Activated gamma-delta T cell treated with Interleukin-2 at 50 U/mL for 16 hours (primary cell): ENCODE data around the gene ABCB6.

ENCODE experiments used
- DNase-seq: peaks from one replicate; pipeline ENCODE4 v3.0.0-alpha.2; 2020

Gene ABCB6

DNA sequence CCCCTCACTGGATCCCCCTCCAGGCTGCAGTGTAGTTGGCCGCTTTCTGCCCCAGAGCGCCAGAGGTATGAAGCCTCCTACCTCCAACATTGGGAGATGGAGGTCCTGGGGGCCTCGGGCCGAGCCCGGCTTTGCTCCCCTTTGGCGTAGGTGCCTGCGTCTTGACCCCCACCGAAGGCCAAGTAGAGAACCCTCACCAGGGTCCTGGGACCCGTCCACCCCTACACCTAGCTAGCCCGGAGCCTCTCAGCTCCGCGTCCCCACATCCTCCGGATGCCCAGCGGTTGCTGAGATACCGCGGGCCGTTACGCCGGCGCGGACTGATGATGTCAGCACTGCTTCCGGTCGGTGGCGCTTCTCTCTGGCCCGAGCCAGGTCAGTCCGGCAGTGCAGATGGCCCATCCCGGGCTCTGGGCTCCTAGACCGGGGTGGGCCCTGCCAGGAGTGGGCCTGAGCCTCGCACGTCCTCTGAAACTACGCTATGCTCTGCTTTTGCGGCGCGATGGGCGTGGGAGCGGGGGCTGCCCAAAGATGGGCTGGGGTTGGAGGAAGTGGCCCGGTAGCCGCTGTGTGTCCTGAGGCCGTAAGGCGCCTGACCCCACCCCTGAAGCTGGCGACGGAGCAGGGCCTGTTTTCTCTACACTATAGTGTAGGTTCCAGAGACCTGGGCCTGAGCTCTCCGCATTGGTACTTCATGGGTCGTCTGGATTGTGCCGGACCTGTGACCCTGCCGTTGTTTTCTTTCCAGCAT is 26.6 kb upstream of the ABCB6 start, which contains the start of the genes GLB1L and STK16:
Gene GLB1L (minus strand): TSS at position 297 of the 751 bp plus-strand sequence. CDS start 1,871 bp downstream, outside the sequence.
Gene STK16 (plus strand): TSS at position 332 of the 751 bp plus-strand sequence. CDS start 521 bp downstream, outside the sequence.
- peak; percentile 89 for DNase-seq

DNA sequence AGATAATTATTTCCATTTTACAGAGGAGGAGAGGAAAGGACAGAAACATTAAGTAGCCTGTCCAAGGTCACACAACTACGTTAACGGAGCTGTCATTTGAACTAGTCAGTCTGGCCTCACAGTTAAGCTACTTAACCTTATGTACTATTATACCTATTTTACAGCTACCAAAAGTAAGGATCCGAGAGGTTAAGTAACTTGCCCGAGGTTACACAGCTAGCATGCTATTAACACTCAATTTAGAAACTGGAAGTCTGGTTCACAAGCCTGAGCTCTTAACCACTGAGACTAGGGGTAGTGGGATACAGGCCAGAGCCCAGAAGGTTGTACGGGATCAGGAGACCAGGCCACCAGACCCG is 26.0 kb upstream of the ABCB6 start:
- no peak for DNase-seq

DNA sequence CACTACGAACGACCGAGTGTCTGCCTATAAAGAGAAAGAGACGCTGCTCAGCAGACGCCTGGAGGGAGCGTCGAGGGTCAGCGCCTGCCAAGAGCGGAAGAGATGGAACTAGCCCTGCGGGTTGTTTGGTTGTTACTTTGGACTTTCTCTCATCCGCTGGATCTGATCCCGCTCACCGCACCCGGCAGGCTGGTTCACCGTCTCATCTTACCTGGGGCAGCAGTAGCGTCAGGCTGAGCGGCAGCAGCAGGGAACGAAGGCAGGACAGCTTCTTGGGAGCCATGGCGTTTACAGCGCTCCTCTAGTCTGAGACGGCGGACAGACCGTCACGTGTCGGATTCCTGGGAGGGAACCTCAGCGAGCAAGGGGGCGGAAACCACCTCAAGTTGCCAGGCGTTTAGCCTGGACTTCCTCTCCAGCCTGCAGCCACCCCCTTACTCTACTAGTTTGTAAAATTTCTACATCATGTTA is 24.6 kb upstream of the ABCB6 start:
- no peak for DNase-seq

DNA sequence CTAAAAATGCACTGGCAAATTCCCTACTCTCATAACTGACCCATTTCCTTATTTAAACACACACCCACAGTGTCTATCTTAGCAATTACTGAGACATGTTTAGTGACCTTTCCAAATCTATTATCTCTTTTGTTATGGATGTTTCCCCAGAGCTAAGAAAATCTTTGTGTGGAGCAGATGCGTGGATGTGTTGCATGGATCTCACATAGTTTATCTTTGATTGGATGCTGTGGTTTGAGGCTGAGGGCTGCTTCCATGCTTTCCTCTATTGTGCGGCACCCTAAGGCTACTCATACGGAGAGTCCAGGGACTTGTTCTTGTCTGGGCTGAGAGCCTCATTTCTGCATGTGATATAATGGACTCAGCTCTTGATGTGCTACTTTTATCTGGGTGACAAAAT is 15.6 kb upstream of the ABCB6 start:
- no peak for DNase-seq

DNA sequence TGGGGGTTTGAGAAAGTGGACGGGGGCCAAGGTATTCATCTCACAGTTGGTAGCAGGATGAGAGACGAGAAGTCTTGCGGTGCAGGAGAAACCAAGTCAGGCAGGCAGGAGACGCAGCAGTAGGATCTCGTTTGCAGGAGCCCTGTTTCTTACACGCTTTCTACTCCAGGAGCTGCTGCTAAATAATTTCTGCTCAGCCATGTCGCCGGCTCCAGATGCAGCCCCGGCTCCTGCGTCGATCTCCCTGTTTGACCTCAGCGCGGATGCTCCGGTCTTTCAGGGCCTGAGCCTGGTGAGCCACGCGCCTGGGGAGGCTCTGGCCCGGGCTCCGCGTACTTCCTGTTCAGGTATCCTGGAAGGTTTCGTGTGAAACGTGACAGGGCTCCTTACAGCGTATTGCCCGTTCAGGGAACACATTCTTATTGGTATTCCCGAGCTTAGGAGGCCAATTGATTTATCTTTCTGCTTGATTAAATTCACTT is 11.3 kb upstream of the ABCB6 start:
- DNase-seq, result no peak

DNA sequence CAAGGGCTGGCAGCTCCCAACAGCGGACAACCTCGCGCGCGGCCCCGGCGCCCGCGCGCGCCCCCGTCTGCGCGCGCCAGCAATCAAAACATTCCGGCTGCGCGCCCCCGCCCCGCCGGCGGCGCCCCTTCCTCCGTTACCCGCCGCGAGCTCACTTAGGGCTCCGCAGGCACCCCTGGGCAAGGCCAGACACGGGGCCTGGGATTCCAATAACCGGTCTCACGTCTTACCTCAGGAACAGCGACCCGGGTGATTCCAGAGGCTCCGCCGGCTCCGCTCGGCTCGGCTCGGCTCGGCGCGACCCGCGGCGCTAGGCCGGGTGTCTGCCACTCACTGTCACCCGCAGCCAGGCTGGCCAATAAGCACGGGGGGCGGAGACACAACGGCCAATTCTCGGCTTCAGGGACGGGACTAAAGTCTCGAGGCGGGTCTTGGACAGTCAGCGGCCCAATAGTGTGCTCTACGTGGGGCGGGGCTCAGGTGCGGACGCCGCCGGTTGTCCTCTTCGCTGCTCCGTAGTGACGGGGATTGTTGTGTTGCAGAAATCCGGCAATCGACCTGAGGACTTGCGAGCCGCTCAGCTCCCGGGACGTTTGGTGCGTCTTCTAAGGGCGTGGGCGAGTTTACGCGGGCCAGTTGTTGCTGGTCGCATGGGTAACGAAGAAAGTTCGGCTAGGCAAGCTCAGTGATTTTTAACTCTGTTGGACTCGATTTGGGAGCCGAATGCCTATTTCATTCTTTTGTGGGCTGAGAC is 10.7 kb upstream of the ABCB6 start, which contains the start of the genes ANKZF1 and ATG9A:
Gene ANKZF1 (plus strand): TSS at position 502 of the 754 bp plus-strand sequence. CDS start 452 bp downstream, outside the sequence.
Gene ATG9A (minus strand): TSS at position 332 of the 754 bp plus-strand sequence. CDS start 1,612 bp downstream, outside the sequence.
- peak; percentile 98 for DNase-seq

DNA sequence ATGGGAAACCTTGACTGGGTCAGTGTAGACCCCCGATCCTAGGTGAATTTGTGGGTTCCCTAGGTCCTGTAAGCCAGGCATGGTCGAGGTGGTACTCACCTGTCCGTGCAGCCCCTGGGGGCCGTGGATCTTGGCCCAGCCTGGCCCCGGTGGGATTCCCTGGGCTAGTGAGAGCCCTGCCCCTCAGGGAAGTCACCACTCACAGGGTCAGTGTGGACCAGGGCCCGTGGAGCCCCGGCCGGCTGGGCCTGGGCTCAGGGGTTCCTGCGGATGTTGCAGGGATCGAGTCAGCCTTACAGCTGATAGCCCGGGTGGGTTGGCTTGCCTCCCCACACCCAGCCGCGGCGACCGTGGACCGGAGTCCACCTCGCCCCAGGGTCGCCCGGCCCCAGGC is 10.2 kb upstream of the ABCB6 start:
- no peak for DNase-seq

DNA sequence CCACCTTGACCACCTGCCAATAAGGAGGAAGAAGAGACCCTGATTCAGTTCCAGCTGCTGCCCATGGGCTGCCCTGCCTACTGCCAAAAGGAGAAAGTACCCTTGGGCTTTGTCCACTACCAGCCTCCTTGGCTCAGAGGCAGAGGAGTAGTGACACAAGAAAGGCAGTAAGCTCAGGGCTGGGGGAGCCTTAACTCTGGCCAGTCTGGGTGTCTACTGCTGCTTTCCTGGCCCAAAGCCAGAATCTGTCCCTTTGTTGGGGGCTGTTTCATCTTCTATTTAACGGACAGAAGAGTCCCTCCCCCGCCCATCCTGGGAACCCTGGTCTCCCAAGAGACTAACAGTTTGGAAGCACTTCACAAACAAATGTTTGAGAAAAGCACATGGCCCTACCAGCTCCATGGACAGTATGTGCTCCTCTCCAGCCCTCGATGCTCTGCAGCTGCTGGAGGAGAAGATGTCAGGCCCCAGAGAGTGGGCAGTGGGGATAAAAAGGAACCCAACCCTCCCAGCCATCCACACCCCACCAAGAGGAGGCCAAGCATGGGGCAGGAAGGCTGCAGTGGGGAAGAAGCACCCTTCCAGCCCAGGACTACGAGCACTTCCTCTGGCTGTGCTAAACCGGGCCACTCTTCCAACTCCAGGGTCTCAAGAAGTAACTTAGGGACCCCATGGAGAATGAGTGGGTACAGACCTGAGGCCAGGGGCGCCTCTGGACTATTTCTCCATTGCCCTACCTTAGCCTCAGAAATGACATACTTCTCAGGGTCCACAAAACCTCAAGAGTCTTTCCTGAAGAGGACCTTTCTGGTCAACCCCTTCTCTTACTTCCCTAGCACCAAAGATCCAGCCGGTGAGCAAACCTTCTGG is 9.5 kb upstream of the ABCB6 start:
- DNase-seq, result no peak

DNA sequence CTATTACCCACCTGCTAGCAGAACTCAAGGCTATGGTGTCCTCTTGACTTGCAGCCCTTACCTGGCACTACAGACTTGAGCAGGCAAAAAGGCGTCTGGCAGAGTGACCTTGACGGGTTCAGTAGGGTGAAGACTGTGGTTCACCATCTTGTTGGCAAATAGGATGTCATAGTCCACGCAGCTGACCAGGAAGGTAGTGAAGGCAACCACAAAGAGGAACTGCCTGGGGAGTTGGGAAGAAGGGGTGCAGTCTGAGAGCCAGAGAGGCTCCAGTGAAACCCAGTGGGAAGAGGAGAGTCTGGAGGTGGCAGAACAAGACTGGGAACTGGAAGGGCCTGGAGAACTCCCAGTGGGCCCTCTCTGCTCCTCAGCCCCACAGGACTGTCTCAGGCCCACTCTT is 6.6 kb upstream of the ABCB6 start:
- DNase-seq, result no peak

DNA sequence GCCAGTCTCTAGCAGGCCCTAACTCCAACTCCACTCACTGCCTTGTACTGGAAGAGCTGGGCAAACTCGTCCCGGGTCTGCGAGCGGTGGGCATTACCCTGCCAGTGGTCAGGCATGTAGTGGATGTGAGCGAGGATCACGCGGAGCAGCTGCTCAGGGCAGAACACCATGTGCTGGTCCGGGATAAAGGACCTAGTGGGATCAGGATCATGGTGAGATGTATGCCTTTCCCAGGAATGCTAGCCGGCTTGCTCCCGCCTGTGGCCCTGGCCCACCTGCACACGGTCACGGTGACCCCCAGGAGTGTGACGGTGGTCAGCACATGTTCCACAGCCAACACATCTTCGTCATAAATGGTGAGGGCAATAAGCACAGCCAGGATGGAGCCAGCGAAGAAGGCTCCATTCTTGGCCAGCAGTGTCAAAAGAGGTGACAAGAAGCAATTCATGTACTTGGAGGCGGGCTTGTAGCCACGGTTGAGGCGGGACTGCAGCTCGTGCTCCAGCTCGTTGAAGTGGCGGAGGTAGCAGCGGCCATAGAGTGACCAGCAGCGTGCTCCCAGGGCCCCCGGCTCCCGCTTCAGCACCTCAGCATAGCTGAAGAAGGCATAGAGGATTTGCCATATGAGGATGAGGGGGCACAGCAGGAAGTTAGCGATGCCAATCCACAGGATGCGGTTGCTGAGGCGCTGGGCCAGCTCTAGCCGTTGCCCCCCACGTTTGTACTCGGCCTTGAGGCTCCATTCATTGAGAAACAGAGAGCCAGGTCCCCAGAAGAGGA is 5.3 kb upstream of the ABCB6 start:
- DNase-seq, result no peak

DNA sequence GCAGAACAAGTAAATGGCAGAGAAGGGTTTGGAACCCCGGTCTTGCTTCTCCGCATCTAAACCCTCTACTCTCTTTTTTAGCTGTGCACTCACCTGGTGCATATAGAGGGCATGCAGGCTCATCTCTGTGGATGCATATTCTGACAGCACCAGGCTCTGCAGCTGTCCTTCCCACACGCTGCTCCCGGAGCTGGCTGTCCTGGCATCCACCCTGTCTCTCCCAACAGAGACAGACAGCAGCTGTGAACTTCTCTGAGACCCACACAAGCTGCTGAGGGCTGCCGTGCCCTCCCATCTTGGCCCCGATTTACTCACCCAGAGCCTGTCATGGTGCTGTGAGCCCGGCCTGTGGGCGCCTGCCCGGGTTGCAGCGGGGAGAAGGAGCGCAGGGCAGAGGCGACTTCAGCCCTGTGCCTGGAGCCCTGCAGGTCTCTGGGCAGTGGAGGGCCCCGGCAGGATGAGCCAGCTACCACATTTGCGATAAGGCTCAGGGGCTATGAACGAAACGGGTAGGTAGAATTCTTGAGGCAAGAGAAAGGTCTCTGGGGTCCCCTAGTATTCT is 3.3 kb upstream of the ABCB6 start:
- DNase-seq, result no peak

DNA sequence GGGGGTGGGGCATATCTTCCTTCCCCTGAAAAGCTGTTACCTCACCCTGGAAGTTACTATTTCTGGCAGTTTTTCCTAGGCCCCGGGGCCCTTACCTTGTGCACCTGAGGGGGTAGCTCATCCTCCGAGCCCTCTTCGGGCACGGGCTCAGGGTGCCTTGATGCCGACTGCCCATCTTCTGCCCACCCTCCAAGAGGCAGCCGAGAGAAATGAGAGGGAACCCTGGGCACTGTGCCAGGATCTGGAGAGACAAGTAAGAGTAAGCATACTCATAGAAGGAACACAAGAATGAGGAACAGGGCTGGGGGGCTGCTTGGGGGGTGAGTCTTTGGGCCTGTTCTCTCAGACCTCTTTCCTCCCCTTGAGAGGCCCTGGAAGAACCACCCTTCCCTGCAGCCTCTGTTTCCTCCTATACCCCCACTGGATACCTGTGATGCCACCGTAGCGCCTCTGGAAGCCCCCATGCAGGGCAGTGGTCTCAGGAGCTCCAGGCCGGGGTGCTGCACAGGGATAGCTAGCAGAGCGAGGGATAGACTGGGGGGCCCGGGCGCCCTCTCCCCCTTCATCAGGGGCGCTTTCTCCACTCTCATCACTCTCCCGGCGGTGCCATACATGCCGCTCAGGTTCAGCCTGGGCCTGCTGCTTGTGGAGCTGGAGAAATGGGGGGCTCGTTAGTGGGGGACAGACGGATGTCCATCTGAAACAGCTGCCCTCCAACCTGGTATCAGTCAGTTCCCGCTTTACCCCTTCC is 2.1 kb upstream of the ABCB6 start:
- DNase-seq, result no peak

DNA sequence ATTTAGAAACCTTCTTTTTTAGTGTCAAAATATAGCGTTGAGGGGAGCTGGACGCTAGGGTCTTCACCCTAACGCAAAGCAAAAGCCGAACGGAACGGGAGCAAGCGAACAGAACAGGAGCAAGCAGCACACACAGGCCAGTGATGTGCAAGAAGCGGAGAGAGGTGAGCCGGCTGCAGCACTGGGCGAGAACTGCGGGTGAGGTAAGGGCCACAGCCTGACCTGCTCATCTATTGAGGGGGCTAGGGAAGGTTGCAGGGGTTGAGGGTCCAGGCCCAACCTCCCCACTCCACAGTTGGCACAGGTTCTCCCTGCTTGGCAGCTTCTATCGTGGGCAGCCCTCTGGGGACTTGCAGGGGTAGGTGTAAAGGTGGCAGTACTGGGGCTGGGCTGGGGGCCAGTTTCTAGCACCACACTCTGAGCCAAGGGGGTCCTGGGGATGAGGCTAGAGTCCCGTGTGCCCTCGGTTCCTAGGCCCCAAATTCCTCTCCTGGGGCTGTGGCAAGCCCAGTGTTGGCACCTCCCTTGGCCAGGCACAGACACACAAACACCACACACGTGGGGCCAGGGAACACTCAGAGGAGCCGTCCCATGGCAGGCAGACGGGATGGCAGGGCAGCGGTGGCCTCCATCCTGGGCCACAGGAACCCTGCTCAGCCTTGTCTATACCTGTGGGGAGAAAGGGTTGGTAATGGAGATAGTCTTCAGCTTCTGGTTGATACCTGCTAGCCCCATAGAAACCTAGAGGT is 1.2 kb upstream of the ABCB6 start:
- DNase-seq, result no peak

DNA sequence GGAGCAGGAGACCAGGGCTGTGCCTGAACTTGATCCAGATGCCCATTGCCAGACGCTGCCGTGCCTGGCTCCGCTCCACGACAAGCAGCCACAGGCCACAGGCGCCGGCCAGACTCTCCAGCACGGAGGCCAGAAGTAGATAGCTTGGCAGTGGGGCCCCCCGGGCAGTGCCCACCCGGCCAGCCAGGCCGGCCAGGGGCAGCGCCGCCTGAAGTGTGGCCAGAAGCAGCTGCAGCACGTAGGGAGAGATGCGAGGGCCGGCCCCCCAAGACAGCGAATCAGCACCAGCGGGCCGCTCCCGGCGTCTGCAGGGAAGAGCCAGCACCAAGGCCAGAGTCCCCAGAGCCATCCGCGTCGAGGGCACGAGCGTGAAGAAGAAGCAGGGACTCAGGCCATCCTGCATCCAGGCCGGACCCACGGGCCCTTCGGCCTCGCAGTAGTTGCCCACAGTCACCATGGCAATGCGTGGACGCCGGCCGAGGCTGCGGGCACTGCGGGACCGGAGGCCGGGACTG is 484 bp downstream of the ABCB6 start:
- no peak for DNase-seq

DNA sequence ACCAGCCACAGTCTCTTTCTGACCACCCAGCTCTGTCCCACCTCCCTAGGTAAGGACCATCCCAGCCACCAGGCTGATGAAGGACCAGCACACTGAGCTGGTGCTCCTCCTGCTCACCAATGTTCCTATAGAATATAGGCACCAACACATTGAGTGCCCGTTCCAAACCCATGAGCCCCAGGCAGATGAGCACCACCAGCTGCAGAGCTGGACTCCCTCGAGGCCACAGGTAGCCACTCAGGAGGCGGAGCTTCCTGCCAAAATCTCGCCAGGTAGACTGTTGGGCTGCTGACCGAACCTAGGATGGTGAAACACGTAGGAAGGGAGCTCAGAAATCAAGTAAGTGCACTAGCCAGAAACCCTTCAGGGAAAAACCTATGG is 2.2 kb downstream of the ABCB6 start:
- no peak for DNase-seq

DNA sequence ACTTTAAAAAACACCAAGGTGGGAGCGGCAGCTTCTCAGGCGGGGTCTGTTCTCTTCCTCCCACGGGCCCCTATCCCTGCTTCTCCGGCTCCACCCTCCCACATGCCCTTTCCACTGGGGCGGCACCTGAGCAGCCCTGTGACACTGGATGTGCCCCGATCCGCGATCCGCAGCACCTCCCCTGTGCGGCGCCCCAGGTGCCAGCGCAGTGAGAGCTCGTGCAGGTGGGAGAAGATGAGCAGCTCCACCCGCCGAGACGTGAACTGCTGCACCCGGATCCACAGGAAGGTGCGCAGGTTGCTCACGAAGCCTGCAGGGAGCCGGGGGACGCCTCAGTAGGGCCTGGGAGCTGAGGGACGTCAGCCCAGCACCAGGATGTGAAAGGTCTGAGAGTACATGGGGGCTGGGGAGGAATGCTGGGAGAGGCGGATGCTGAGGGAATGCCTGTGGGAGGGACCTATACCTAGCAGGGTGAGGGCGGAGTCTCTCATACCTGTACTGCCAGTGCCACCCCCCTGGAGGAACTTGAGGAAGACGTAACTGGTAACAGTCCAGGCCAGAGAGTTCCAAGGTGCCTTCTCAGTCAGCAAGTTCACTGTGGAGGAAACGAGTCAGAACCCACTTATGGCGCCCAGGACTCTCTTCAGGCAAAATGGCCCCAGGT is 2.8 kb downstream of the ABCB6 start:
- DNase-seq, result no peak

DNA sequence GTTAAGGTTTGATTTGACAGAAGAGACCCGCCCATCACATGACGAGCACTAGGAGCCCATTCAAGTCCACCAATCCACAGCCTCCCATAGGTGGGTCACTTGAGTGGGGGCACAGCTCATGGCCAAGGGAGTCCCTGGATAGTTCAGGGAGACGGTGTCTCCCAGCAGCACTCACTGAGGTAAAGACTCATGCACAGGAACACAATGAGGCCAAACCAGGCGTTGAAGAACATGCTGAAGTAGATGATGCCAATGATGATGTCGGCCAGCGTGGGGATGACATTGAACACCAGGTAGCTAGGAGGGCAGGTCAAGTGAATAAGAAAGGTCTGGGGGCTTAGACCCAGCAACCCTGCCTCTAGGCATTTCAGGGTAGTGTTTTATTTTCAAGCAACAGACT is 4.0 kb downstream of the ABCB6 start:
- no peak for DNase-seq

DNA sequence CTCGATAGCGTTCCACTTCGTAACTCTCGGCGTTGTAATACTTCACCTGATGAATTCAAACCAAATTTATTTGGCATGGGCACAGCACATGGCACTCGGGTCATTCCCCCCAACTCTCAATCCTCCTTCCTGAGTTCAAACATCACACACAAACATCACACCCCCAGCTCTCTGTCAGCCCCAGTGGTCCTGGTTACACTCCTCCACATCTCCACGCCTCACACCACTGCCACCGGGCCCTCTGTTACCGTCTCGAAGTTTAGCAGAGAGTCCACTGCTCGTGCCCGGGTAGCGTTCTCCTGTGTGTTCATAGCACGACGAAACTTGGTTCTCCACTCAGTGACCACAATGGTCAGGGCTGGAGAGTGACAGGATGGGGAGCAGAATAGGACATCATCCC is 4.6 kb downstream of the ABCB6 start:
- DNase-seq, result no peak

DNA sequence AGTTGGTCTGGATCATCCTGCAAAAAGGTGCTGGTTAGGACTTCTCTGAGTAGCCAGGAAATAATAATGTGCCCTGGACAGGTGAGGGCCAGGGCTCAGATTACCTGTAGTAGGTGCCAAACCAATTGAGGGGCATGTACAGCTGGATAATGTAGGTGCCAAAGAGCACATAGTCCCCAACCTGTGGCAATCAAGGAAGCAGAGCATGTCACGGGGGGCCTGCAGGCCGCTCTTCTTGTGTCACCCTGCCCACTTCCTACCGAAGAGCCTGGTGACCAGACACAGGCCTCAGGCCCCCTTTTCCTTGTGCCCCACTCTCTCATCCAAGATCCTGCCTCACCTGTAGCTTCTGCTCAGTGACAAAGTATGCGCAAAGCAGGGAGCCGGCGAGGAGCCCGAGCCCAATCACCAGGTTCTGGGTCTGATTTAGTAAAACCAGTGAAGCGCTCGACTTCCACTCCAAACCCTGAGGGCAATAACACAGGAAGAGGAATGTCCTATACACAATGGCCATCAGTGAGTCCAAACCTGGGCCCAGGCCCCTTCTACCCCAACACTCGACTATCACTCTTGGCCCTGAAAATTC is 5.2 kb downstream of the ABCB6 start:
- DNase-seq, result no peak
